Left renal cortex interstitium (tissue), 4 donors: ENCODE measurements around the gene ZFP62. TPM values are rescaled to one million over a fixed set of nuclear protein-coding genes. Genes with fewer than 3 reads are reported as not detected.
A peak's percentile ranks its signal among the peaks of the same experiment; 100 is the strongest.
"Not testable (repeated sequence)": the region's sequence is repeated elsewhere in the genome, so short reads cannot be mapped to it uniquely, and the experiment has no call there.

Experiments used
- DNase-seq, 4 donors: peaks; one replicate each; pipeline ENCODE4 v3.0.0-alpha.2; 2013; ENCODE audit warnings: low read depth in 4 of 4, low spot score in 2 of 4, missing footprints in 1 of 4
- polyA plus RNA-seq, 4 donors: library from polyadenylated mRNA; unstranded; fragments of 120-200 nt; gene quantifications; one replicate each; pipeline ENCODE4 v1.2.1, GENCODE V29; 2013; ENCODE audit not compliant: insufficient read length in 4 of 4

ZFP62 gene
- polyA plus RNA-seq, 4 donors = 49.8 to 69.2 (median 62.5) TPM

DNA sequence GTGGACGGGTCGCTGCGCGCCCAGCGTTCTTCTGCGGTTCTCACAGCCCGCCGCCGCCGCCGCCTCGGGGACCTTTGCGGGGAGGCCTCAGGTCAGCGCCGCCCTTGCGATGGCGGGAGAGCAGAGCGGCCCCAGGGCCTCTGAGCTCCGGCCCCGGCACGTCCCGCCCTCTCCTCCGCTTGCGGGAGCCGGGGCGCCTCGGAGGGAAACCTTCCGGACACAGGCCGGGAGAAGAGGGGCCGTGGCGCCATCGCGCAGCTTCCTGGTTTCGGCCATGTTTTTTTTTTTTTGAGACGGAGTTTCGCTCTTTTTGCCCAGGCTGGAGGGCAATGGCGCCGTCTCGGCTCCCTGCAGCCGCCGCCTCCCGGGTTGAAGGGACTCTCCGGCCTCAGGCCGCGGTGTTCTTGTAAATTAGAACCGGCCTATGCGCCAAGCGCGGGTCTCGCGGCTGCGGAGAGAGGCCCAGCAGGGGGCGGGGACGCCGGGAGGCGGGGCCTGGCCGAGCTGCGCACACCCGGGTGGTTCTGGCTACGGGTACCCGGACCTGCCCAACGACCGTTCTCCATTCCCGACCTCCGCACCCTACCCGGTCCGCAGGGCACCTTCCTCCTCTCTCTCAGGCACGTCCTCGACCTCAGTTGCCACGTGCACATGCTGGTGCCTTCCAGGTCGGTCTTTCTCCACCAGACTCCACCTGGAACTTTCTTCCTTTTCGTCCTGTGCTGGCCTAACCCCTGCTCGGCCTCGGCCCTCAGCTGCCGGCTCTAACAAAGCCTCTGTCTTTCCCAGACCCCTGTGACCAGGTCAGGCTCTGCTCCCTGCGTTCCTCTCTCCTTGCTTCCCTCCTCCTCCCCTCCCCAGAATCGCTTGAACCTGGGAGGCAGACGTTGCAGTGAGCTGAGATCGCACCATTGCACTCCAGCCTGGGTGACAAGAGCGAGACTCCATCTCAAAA is 29.7 kb downstream of the ZFP62 start:
- DNase-seq = peak in 1 of 4 donors; percentile 72

DNA sequence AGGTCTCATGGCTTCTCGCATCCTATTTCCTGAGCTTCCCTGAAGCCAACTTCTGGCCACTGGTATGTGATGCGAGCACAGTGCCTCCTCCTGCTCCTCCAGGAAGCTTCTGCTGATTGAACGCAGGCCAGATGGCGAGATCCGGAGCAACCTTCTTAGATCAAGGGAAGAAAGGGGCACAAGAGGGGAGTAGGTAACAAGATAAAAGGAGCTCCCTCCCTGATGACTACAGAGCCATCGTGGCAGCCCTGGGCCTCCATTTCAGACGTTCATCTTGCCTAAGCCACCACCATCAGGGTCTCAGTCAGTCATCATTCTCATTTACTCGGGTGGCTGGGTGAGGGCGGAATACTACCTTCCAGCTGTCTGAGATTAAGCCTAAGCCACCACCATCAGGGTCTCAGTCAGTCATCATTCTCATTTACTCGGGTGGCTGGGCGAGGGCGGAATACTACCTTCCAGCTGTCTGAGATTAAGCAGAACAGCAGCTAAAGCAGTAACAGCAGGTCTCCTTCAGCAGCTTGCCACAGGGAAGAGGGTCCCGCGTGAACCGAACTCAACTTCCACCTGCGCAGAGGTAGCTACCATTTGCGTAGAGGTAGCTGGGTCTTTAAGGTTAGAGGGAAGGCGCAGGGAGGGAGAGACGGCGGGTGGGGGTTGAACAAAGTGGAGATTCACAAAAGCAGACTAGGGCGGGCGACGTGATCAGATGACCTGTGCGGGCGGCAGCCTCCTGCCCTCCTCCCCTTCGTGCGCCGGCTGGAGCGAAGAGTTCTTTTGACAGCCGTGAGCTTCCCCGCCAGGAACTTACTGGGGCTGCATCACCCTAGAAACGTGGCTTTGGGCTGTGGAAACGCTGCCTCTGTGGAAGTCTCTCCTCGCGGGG is 30.6 kb downstream of the ZFP62 start:
- DNase-seq = no peak

DNA sequence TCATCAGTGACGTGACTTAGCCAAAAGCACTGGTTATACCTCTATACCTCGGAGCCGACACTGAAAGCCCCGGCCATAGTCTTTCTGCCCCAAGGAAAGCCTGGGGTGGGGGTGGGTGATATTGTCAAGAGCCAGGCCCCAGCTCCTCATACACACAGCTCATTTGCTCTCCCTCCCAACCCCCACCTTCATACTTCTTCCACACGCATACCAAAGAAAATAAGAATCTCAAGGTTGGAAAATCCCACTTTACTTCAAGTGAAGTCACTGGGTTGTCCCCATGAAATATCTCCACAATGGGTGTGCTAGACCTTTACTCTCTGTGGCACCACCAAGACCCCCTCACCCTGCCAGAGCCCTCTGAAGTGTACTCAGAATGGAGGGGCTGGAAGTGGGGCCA is 31.4 kb downstream of the ZFP62 start:
- no peak for DNase-seq

GRCh38 chr5:180828756-180829531 is 32.1 kb downstream of the ZFP62 start:
- not testable (repeated sequence) for DNase-seq

- DNase-seq = not testable (repeated sequence)
Measured at GRCh38 chr5:180827374-180827773, 33.7 kb downstream of the ZFP62 start.

DNA sequence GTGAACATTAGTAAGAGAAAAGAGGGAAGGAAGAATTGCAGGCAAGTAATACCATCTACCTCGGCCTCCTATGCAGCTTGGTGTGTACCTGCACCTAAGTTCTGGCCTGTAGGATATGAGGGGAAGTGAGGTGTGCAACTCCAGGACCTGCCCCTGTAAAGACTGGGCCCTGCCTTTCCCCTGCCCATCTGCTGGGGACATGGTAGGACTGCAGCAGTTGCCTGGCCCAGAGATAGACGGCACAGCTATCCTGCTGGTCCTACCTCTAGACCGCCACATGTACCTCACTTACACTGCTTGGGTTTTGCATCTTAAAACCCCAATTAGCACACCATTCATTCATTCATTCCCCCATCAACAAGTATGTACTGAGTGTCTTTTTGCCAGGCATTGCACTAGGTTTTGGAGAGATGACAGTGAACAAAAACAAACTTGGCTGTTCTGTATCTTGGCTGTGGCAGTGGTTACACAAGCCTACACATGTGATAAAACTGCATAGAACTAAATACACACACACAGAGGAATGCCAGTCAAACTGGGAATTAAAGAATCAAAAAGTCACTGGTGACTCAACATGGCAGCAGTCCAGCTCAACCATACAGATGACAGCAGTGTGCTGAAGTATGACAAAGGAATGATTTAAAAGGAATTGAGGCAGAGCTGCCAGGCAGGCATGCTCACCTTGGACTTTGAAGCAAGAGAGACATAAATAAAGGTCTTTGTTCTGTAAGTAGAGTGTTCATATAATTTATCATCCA is 35.1 kb downstream of the ZFP62 start:
- DNase-seq = no peak

DNA sequence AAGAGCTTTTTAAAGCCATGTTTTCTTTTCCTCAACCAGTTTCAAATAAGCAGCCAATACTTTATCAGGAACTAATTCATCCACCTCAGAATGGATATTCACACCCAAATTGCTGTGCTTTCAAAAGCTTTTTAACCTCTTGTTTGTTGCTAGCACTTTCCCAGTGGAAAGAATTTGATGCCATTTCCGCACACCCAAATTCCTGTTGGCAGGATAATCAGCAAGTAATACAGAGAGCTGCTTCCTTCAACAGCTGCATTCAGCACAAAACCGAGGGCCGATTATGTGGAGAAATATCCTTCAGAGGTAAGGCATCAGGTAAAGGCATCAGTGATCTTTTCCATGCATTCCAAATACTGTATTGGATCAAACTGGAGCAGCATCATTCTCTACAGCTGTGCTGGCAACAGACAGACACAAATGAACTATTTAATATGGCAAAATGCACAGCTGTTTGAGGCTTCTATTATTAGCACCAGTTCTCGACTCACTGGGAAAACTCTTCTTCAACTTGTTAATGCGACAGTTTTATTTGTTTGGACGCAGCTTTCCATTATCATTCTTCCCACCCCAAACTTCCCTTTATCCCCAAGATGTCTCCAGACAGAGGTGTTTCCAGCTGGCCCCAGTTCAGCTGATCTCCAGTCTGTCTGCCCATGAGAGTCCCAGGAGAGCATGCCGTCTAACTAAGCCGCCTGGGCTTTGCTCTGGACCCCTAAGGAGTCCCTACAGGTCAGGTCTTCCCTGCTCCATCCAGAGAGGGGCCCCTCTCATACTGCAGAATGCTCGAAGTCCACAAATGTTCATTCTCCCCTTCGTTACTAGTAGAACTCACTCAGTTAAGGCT is 36.2 kb downstream of the ZFP62 start:
- DNase-seq = no peak

DNA sequence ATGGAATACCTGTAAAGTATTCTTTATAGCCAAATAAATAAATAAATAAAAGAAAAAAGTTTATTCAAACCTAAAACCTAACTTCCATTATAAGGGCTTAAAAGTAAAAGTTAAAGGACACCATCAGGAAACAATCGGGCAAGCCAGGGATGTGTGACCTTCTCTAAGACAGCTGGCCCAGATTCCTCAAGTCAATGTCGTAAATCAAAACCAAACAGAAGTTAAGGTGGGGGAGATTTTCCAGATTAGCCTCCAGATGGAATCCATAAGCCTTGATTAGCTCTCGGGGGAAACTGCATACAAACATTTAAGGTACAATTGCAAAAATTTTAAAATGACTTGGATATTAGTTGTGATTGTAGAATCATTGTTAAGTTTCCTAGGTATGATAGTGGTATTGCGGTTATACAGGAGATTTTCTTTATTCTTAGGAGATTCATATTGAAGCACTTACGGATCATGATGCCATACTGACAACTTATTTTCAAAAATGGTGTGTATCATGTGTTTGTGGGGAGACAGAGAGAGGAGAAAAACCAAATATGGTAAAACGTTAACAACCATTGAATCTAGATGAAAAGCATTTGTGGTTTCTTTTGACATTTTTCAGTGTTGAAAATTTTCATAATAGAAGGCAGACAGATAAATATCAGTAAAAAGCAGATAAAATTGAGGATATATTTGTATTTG is 37.0 kb downstream of the ZFP62 start:
- DNase-seq = no peak

- no peak for DNase-seq
Measured at GRCh38 chr5:180823346-180823745, 37.7 kb downstream of the ZFP62 start.

GRCh38 chr5:180821538-180821937 is 39.5 kb downstream of the ZFP62 start:
- DNase-seq = no peak

DNA sequence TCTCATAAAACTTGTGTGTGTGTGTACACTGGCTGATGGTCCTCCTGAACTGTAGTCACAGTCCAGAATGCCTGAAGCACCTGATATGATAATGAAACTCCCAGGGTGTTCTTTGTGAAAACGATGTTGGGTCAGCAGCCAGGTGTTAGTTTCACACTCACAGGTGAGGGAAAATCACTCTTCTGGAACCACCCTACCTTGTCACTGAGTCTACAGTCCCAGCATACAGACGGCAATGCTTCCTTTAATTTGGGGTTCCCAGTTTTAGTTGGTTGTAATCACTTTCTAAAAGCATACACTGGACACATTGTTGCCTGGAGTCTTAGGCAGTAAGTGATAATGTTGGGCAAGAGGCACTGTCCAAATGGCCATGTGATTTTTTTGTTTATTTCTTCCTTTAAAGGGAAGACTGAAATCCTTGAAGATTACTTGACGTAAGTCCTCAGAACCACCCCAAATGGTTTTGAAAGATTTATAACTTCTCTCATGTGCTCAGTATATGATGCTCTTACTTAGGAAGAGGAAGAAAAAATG is 40.2 kb downstream of the ZFP62 start:
- DNase-seq = no peak

DNA sequence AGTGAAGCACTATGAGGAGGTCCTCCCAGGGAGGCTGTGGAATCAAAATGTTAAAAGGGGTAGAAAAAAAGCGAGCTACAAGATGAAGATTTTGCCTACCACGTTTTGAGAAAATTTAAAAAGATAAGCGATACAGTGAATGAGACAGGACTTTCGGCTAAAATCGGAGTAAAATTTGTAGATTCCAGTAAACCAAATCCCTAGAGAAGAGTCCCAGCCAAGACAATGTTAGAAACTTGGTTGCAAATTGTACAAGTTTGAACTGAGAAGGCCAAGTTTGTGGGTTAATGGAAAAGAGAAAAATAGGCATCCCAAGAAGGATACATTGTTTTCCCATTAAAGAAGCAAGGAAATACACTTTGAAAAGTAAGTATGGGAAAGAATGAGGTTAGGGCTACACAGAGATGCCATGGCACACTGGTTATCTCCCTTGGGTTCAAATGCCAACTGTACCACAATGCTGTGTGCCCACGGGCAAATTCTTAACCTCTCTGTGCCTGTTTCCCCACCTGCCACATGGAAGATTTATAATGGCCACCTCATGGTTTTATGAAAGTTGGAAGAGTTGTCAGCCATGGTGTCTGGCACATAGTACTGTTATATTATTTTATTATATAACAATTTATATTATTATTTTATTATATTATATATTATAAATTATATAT is 42.3 kb downstream of the ZFP62 start:
- no peak for DNase-seq

DNA sequence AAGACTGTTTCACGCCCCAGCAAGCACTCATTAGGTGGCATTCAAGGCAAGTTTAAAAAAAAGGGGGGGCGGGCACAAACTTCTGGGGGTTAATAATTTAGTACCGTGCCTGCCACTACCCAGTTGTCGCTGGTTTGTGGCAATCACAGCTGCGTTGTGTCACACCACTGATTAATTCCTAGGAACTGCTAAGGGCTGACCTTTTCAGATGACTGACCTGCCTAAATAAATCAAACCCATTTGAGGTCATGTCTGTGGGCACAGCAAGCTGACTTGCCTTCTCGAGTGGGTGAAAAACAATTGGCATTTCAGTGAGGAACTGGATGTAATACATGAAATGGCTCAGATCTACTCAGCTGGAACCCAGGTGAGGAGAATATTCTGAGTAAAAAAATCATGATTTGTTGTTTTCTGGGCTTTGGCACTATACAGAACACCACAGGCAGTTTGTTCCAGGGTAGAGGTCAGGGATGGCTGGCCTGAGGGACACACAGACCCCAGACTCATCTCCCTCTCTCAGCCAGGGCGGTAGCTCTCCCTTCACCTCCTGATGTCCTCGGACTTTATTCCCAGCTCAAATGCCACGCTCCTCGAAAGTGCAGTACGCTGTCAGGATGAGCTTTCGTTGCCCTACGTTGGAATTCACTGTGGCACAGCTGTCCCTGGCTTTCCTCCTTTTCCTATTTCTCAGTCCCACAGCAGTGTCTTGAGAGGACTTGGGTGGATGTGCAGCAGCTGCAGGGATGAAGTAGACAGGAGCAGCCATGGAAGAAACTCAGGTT is 43.0 kb downstream of the ZFP62 start:
- DNase-seq = no peak

DNA sequence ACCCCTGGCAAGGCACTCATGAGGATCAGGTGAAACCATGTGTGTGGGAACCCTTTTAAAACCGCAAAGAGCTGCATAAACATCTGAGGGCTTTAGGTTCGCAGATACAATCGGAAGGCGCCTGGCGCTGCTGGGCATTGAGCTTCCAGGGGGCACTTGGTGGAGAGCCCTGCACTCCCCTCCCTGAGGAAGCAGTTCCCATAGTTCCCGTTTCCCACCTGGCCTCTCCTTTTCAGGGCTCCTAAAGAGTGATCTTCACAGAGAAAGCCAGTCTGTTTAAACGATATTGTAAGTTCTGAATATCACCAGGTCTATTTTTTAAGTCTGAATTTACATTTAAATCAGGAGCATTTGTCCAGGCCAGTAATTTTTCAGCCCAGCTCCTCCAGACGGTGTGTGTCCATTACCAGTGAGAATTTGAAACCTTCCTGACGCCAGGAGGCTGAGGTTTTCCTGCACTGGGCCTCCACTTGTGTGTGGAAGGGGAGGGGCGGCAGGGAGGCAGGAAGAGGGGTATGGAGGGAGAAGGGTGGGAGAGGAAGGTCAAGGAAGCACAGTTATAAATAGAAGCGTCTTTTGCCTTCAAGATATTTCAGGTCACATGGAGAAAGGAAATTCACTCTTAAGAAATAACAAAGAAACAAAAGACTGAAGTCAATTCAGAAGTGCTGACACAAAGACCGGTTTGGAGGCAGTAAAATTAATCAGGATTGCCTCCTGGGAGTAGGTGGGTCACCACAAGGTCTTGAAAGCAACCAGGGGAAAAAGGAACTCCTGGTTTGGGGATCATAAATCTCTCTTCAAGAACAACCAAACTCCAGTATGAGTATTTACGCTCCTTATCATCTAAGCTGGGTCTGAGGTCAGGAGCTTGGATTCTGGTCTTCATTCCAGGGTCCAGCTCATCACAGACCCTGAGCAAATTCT is 44.2 kb downstream of the ZFP62 start:
- no peak for DNase-seq

GRCh38 chr5:180815293-180815917 is 45.7 kb downstream of the ZFP62 start:
- DNase-seq = no peak
